IMR-90 (cell line): ENCODE data around the gene TSC2. TPM values are rescaled to one million over a fixed set of nuclear protein-coding genes. Genes with fewer than 3 reads are reported as not detected.

Source experiments
- ATAC-seq: fragments of 200-7000 bp; cut with Tn5 transposase; 2 replicates; pipeline ENCODE4 v1.9.1; 2020; ENCODE audit warnings: low read depth, mild to moderate bottlenecking, moderate library complexity
- BruUV-seq: library from RNA; stranded (reverse); fragments of 400-500 nt; replicated peaks from 2 replicates; lab custom pipeline; 2021; lab: Mats Ljungman, UMichigan
- CTCF ChIA-PET: fragments of 300-600 bp; formaldehyde crosslinking; extraction: SDS; loops from one replicate; lab custom pipeline; 2021; ENCODE audit warnings: antibody characterized with exemption; lab: Yijun Ruan, JAX
- POLR2A ChIA-PET: fragments of 300-600 bp; sonication (Branson Sonifier 250); formaldehyde crosslinking; loops from one replicate; lab custom pipeline; 2022; ENCODE audit warnings: antibody characterized with exemption; ENCODE audit not compliant: unreplicated experiment; lab: Charles Lee
- DNase-seq: peaks from one replicate; pipeline ENCODE4 v3.0.0; 2013
- H2AFZ ChIP-seq: replicated peaks from 2 replicates; pipeline ENCODE3; 2013; ENCODE audit warnings: low read length, mild to moderate bottlenecking; ENCODE audit not compliant: poor library complexity
- H2AK5ac ChIP-seq: 2 replicates; pipeline ENCODE4 v1.6.1; 2013; ENCODE audit warnings: low read depth, low read length, inconsistent platforms
- H2AK9ac ChIP-seq: replicated peaks from 2 replicates; pipeline ENCODE3; 2013; ENCODE audit warnings: mild to moderate bottlenecking, low read depth, low read length, moderate library complexity; ENCODE audit not compliant: poor library complexity
- H2BK120ac ChIP-seq: 2 replicates; pipeline ENCODE4 v1.6.1; 2013; ENCODE audit warnings: low read depth, low read length, inconsistent platforms
- H2BK15ac ChIP-seq: 3 replicates; pipeline ENCODE4 v1.6.1; 2013; ENCODE audit warnings: low read depth, low read length, inconsistent platforms
- H2BK20ac ChIP-seq: 2 replicates; pipeline ENCODE4 v1.6.1; 2013; ENCODE audit warnings: low read depth, mild to moderate bottlenecking, inconsistent platforms, low read length, moderate library complexity
- H2BK5ac ChIP-seq: 2 replicates; pipeline ENCODE4 v1.6.1; 2013; ENCODE audit warnings: mild to moderate bottlenecking, low read depth, low read length, inconsistent platforms; ENCODE audit not compliant: poor library complexity, severe bottlenecking
- H3K14ac ChIP-seq: replicated peaks from 2 replicates; pipeline ENCODE4 v1.6.1; 2013; ENCODE audit warnings: low read depth, low read length, inconsistent platforms
- H3K18ac ChIP-seq: 2 replicates; pipeline ENCODE4 v1.6.1; 2013; ENCODE audit warnings: low read depth, low read length, control low read depth
- H3K23ac ChIP-seq: 2 replicates; pipeline ENCODE4 v1.6.1; 2013; ENCODE audit warnings: low read depth, low read length, inconsistent platforms
- H3K27ac ChIP-seq: 2 replicates; pipeline ENCODE4 v1.5.1; 2013; ENCODE audit warnings: mild to moderate bottlenecking, control low read depth, low read length; ENCODE audit not compliant: insufficient read depth
- H3K27me3 ChIP-seq: 2 replicates; pipeline ENCODE4 v1.6.1; 2013; ENCODE audit warnings: low read length; ENCODE audit not compliant: control insufficient read depth, insufficient read depth
- H3K36me3 ChIP-seq: 2 replicates; pipeline ENCODE4 v1.6.1; 2013; ENCODE audit warnings: low read length, mixed read lengths; ENCODE audit not compliant: control insufficient read depth, insufficient read depth
- H3K4ac ChIP-seq: 2 replicates; pipeline ENCODE4 v1.6.1; 2013; ENCODE audit warnings: low read depth, low read length, inconsistent platforms
- H3K4me1 ChIP-seq: 2 replicates; pipeline ENCODE4 v1.6.1; 2013; ENCODE audit warnings: low read length, mixed read lengths; ENCODE audit not compliant: control insufficient read depth, insufficient read depth
- H3K4me2 ChIP-seq: 2 replicates; pipeline ENCODE4 v1.6.1; 2013; ENCODE audit warnings: low read depth, mild to moderate bottlenecking, control low read depth, low read length, moderate library complexity
- H3K4me3 ChIP-seq: 2 replicates; pipeline ENCODE4 v1.5.1; 2013; ENCODE audit warnings: low read depth, mild to moderate bottlenecking, control low read depth, low read length, moderate library complexity; ENCODE audit not compliant: insufficient read depth
- H3K56ac ChIP-seq: 2 replicates; pipeline ENCODE4 v1.6.1; 2013; ENCODE audit warnings: low read length, inconsistent platforms; ENCODE audit not compliant: insufficient read depth; ENCODE audit errors: extremely low read depth
- H3K79me1 ChIP-seq, 2 experiments: 2 replicates each; pipeline ENCODE4 v1.6.1; 2013; ENCODE audit warnings: low read length in 2 of 2, inconsistent platforms in 1 of 2, low read depth in 1 of 2
- H3K9ac ChIP-seq: 2 replicates; pipeline ENCODE4 v1.6.1; 2013; ENCODE audit warnings: low read depth, low read length, control low read depth
- H3K9me1 ChIP-seq: 2 replicates; pipeline ENCODE4 v1.6.1; 2013; ENCODE audit warnings: low read length, inconsistent platforms; ENCODE audit not compliant: insufficient read depth
- H3K9me3 ChIP-seq: 2 replicates; pipeline ENCODE4 v1.6.1; 2013; ENCODE audit warnings: low read length; ENCODE audit not compliant: control insufficient read depth, insufficient read depth
- H4K20me1 ChIP-seq: 2 replicates; pipeline ENCODE4 v1.6.1; 2013; ENCODE audit warnings: low read length, inconsistent platforms; ENCODE audit not compliant: insufficient read depth
- H4K5ac ChIP-seq: 2 replicates; pipeline ENCODE4 v1.6.1; 2013; ENCODE audit warnings: mild to moderate bottlenecking, low read depth, low read length, control low read depth
- H4K8ac ChIP-seq, 2 experiments: 2 replicates each; pipeline ENCODE4 v1.6.1; 2013; ENCODE audit warnings: low read depth in 2 of 2, low read length in 2 of 2, control low read depth in 1 of 2, inconsistent platforms in 1 of 2
- H4K91ac ChIP-seq: 2 replicates; pipeline ENCODE4 v1.6.1; 2013; ENCODE audit warnings: low read depth, low read length, inconsistent platforms; ENCODE audit not compliant: insufficient read depth
- MAZ ChIP-seq: IDR thresholded peaks from 2 replicates; pipeline ENCODE4 v1.6.1; 2012; ENCODE audit warnings: low read depth, mild to moderate bottlenecking, low read length, improper control_type of control experiment, moderate library complexity, borderline replicate concordance
- NFE2L2 ChIP-seq: fragments of 150-350 bp; IDR thresholded peaks from 2 replicates; pipeline ENCODE4 v1.6.1; 2016; ENCODE audit warnings: low read depth, mild to moderate bottlenecking, low read length
- WGBS, 2 experiments: methylation state at CpG; one replicate each; pipeline versions ENCODE4 v1.1.5 to v1.1.7; 2013; ENCODE audit warnings: missing lambda C conversion rate in 2 of 2; ENCODE audit not compliant: insufficient read length in 1 of 2; ENCODE audit errors: extremely low coverage in 2 of 2; 5-methylcytosine and 5-hydroxymethylcytosine counted together
- dilution Hi-C: fragments of 300-500 bp; cut with HindIII; formaldehyde crosslinking; loops from one replicate; pipeline ENCODE4 v1.14.3; 2018; ENCODE audit warnings: low sequenced_read_pairs; ENCODE audit not compliant: unreplicated experiment
- in situ Hi-C: fragments of 300-500 bp; cut with MboI; formaldehyde crosslinking; loops from 3 replicates; pipeline ENCODE4 v1.14.3; 2019; ENCODE audit warnings: low sequenced_read_pairs, inconsistent platforms, mixed read lengths
- intact Hi-C: fragments of 100-400 bp; cut with micrococcal nuclease; formaldehyde crosslinking; loops from 2 replicates; pipeline ENCODE4 v1.10.0; 2022
- polyA plus RNA-seq, 3 experiments: library from polyadenylated mRNA; depleted of rRNA; stranded (reverse); fragments of >200 nt; gene quantifications; 2 replicates each; pipeline ENCODE4 v1.2.3, GENCODE V29; 2012; ENCODE audit warnings: low replicate concordance in 1 of 3
- total RNA-seq: library from RNA; depleted of rRNA; stranded (reverse); fragments of >200 nt; gene quantifications from 2 replicates; pipeline ENCODE4 v1.2.3, GENCODE V29; 2012

Gene TSC2
- total and polyA plus RNA-seq, 2 of the 4 experiments (the other 2 are of a cell fraction) = 31.4 to 88.6 TPM

DNA sequence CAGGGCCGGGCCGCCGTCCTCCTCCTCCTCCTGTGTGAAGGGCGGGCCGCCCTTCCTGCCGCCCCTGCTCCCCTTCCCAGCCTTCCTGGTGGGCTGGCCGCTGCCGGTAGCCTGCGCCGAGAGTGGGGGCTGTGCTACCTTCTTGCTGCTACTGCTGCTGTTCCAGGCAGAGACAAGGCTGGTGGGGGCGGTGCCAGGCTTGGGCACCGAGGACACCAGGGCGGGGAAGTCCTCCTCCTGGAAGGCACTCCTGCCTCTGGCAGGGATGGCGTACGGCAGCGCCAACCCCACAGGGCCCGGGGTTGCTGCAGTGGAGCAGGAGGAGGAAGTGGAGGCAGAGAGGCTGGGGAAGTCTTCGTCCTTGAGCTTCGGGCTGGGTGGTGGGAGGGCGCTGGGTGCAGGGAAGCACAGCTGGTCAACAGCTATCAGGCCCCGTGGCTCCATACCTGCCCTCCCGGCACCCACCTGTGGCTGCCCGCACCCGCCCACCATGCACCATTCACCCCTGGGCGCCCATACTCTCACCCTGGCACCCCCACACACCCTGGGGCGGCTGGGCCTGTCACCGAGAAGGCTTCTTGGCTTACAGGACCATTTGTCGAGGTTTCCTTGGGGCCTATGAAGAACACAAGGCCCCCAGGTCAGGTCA, 47.8 kb upstream of the TSC2 start:
- DNase-seq (no peak), ATAC-seq (no peak)
- ChIA-PET CTCF (interaction anchor here (0.8 kb wide), 1 partner anchor 141 kb away, joined by 5 read pairs; no protein-coding TSS in a partner anchor), POLR2A (no interaction called here)
- intact Hi-C loops = loop anchor here (5.0 kb wide), 1 partner anchor 142 kb away; no protein-coding TSS in a partner anchor
- H4K8ac ChIP-seq = no peak overlapping the region
- no peak overlapping the region for H4K5ac ChIP-seq
- no peak overlapping the region for H4K91ac ChIP-seq
- H2AFZ ChIP-seq = no peak overlapping the region
- peaks cover 49% of the 10 kb centered on the region for H4K20me1 ChIP-seq
- peaks cover 20% of the 10 kb centered on the region for H3K9me1 ChIP-seq
- no peak overlapping the region for H3K9ac ChIP-seq
- H3K4me3 ChIP-seq = no peak overlapping the region
- in situ Hi-C loops = no loop called here
- no peak overlapping the region for H2AK9ac ChIP-seq
- peaks cover 52% of the 10 kb centered on the region for H3K36me3 ChIP-seq
- H3K23ac ChIP-seq = no peak overlapping the region
- TF ChIP-seq MAZ (no peak), NFE2L2 (no peak)
- no peaks in the 10 kb centered on the region for H3K9me3 ChIP-seq
- H2AK5ac ChIP-seq = no peak overlapping the region
- H2BK15ac ChIP-seq = no peak overlapping the region
- H2BK120ac ChIP-seq = no peak overlapping the region
- no peak overlapping the region for H3K18ac ChIP-seq
- no peak overlapping the region for H3K4ac ChIP-seq
- no peak overlapping the region for H3K27ac ChIP-seq
- 95% methylated on average over 11 of the region's 28 CpGs; no CpG with 5 or more reads in 1 of the 2 experiments for WGBS, 2 experiments
- H3K4me1 ChIP-seq = peaks cover 24% of the 10 kb centered on the region
- H2BK20ac ChIP-seq = no peak overlapping the region
- no peak overlapping the region for H3K14ac ChIP-seq
- H3K79me1 ChIP-seq = peaks cover 10 to 70% of the 10 kb centered on the region in 2 experiments
- BruUV-seq = no TSS peak
- dilution Hi-C loops = no loop called here
- no peak overlapping the region for H3K4me2 ChIP-seq
- no peak overlapping the region for H3K56ac ChIP-seq
- H2BK5ac ChIP-seq = no peak overlapping the region
- H3K27me3 ChIP-seq = no peaks in the 10 kb centered on the region
